ENCODE measurements around the gene PRRT2.

DNA sequence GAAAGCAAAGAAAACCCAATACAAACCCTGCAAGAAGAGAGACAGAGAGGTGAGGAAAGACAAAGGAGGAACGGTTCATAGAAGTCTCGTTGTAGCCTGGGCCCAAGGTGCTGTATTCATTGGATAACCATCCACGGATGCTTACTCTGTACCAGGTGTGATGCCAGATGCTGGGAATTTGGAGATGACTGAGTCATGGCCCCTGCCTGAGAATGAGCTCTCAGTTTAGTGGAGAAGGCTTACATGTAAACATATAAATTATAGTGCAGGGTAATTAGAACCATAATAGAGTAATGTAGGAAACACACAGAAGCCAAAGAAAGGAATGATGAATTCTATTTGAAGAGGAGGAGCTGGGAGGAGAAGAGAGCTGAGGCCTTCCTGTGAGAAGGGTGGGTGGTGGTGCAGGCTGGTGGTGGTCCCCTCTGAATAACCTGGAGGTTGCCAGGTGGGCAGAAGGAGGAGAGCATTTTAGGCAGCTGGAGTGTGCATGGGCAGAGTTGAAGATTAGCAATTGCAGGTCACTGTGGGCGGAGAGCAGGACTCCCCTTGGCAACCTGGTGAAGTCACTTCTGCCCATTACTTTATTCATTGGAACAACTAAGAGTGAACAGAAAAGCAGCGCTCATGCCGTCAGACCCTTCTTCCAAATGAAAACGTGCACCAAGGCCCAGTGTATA lies 41.6 kb upstream of the PRRT2 start:
- TF ChIP-seq, protein P1, sequence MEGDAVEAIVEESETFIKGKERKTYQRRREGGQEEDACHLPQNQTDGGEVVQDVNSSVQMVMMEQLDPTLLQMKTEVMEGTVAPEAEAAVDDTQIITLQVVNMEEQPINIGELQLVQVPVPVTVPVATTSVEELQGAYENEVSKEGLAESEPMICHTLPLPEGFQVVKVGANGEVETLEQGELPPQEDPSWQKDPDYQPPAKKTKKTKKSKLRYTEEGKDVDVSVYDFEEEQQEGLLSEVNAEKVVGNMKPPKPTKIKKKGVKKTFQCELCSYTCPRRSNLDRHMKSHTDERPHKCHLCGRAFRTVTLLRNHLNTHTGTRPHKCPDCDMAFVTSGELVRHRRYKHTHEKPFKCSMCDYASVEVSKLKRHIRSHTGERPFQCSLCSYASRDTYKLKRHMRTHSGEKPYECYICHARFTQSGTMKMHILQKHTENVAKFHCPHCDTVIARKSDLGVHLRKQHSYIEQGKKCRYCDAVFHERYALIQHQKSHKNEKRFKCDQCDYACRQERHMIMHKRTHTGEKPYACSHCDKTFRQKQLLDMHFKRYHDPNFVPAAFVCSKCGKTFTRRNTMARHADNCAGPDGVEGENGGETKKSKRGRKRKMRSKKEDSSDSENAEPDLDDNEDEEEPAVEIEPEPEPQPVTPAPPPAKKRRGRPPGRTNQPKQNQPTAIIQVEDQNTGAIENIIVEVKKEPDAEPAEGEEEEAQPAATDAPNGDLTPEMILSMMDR (IDR thresholded peaks at IDR 0.05): no peak
- no peak for TF ChIP-seq POLR2A (IDR thresholded peaks at IDR 0.05)

Data from right lobe of liver (tissue), 4 donors.